GM12891 (cell line): ENCODE results near the gene RNFT1.
"Not testable (repeated sequence)": the region's sequence is repeated elsewhere in the genome, so short reads cannot be mapped to it uniquely, and the experiment has no call there.

Experiments
- PAX5 ChIP-seq: IDR thresholded peaks from 2 replicates; pipeline ENCODE4 v1.6.1; 2011; ENCODE audit warnings: low read length, moderate library complexity, mild to moderate bottlenecking; ENCODE audit not compliant: insufficient read depth, severe bottlenecking
- POLR2A ChIP-seq: IDR thresholded peaks from 2 replicates; pipeline ENCODE4 v1.6.1; 2011; ENCODE audit warnings: low read depth, low read length, control low read depth
- POLR2AphosphoS5 ChIP-seq: IDR thresholded peaks from 2 replicates; pipeline ENCODE4 v1.6.1; 2011; ENCODE audit warnings: low read depth, low read length, control low read depth
- SPI1 ChIP-seq: IDR thresholded peaks from 2 replicates; pipeline ENCODE4 v1.6.1; 2011; ENCODE audit warnings: low read depth, low read length, control low read depth
- TAF1 ChIP-seq: IDR thresholded peaks from 2 replicates; pipeline ENCODE4 v1.6.1; 2011; ENCODE audit warnings: low read depth, low read length, control low read depth

- not testable (repeated sequence) for TF ChIP-seq SPI1, PAX5, POLR2A, POLR2AphosphoS5, TAF1
Measured at GRCh38 chr17:60002405-60002804, 37.9 kb upstream of the RNFT1 start.
